Peyer's patch (tissue), 4 donors: ENCODE results near the gene GPD1L. TPM values are rescaled to one million over a fixed set of nuclear protein-coding genes. Genes with fewer than 3 reads are reported as not detected.
"Not testable (repeated sequence)": the region's sequence is repeated elsewhere in the genome, so short reads cannot be mapped to it uniquely, and the experiment has no call there.

Experiments
- DNase-seq, 3 donors: peaks; one replicate each; pipeline ENCODE4 v3.0.0-alpha.2; 2017 to 2019
- H3K27ac ChIP-seq, 4 donors: fragments of 200-600 bp; sonication (generic); one replicate each; pipeline ENCODE4 v1.5.1; 2016 to 2019
- H3K27me3 ChIP-seq, 2 donors: fragments of 200-600 bp; sonication (generic); one replicate each; pipeline ENCODE4 v1.5.1; 2019
- H3K36me3 ChIP-seq, 3 donors: fragments of 200-600 bp; sonication (generic); one replicate each; pipeline ENCODE4 v1.5.1; 2016 to 2019
- H3K4me1 ChIP-seq, 4 donors: fragments of 200-600 bp; sonication (generic); one replicate each; pipeline ENCODE4 v1.5.1; 2016 to 2019
- H3K4me3 ChIP-seq, 4 donors: fragments of 200-600 bp; sonication (generic); 1 replicate in 3 of 4; 2 replicates in 1 of 4; pipeline ENCODE4 v1.5.1; 2016 to 2019; ENCODE audit warnings: mild to moderate bottlenecking in 1 of 4
- H3K9me3 ChIP-seq, 4 donors: fragments of 200-600 bp; sonication (generic); one replicate each; pipeline ENCODE4 v1.5.1; 2016 to 2019; ENCODE audit warnings: mild to moderate bottlenecking in 1 of 4
- POLR2A ChIP-seq, 2 donors: fragments of 450-650 bp; IDR thresholded peaks; one replicate each; pipeline ENCODE4 v1.5.1; 2017; ENCODE audit warnings: antibody characterized with exemption in 2 of 2, mild to moderate bottlenecking in 2 of 2, moderate library complexity in 2 of 2
- total RNA-seq, 4 donors: library from RNA; depleted of rRNA; stranded (reverse); fragments of >200 nt; gene quantifications; one replicate each; pipeline ENCODE4 v1.1.0, GENCODE V29; 2016
- TF ChIP-seq, protein P1 (sequence below), 6 experiments: fragments of 450-650 bp in 4 of 6; fragments of 200-600 bp in 2 of 6; sonication (generic) in 1 of 6; IDR thresholded peaks; one replicate each; pipeline ENCODE4 v1.5.1; 2017 to 2019; ENCODE audit warnings: antibody characterized with exemption in 6 of 6, mild to moderate bottlenecking in 3 of 6, moderate library complexity in 1 of 6

GPD1L gene
- total RNA-seq, 4 donors from 2014 or later: 54.6 to 157 (median 80.6) TPM

DNA sequence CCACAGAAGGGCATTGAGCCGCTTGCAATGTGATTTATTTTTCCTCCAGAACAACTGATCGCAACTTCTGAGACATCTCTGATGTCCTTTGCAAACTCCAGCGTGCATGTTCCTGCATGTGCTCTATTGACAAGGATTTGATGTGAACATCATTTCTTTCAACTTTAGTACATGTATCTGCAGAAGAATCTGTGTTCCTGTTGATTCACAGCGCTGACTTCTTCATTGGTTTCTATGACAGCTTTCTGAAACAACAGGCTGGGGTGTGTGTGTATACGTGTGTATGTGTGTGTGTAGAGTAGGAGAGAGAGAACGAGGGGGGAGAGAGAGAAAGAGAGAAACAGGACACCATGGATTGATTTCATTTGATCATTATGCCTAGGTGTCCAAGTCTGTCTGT lies 75.4 kb downstream of the GPD1L start:
- Histone ChIP-seq H3K27ac (no peak overlapping the region), H3K9me3 (no peaks in the 10 kb centered on the region), H3K36me3 (no peaks in the 10 kb centered on the region), H3K4me3 (no peak overlapping the region), H3K27me3 (no peaks in the 10 kb centered on the region), H3K4me1 (peaks cover 0 to 9% (median 0%) of the 10 kb centered on the region in 4 donors)
- no peak for DNase-seq
- TF ChIP-seq, protein P1, sequence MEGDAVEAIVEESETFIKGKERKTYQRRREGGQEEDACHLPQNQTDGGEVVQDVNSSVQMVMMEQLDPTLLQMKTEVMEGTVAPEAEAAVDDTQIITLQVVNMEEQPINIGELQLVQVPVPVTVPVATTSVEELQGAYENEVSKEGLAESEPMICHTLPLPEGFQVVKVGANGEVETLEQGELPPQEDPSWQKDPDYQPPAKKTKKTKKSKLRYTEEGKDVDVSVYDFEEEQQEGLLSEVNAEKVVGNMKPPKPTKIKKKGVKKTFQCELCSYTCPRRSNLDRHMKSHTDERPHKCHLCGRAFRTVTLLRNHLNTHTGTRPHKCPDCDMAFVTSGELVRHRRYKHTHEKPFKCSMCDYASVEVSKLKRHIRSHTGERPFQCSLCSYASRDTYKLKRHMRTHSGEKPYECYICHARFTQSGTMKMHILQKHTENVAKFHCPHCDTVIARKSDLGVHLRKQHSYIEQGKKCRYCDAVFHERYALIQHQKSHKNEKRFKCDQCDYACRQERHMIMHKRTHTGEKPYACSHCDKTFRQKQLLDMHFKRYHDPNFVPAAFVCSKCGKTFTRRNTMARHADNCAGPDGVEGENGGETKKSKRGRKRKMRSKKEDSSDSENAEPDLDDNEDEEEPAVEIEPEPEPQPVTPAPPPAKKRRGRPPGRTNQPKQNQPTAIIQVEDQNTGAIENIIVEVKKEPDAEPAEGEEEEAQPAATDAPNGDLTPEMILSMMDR (IDR thresholded peaks at IDR 0.05): no peak
- TF ChIP-seq POLR2A (IDR thresholded peaks at IDR 0.05): no peak

DNA sequence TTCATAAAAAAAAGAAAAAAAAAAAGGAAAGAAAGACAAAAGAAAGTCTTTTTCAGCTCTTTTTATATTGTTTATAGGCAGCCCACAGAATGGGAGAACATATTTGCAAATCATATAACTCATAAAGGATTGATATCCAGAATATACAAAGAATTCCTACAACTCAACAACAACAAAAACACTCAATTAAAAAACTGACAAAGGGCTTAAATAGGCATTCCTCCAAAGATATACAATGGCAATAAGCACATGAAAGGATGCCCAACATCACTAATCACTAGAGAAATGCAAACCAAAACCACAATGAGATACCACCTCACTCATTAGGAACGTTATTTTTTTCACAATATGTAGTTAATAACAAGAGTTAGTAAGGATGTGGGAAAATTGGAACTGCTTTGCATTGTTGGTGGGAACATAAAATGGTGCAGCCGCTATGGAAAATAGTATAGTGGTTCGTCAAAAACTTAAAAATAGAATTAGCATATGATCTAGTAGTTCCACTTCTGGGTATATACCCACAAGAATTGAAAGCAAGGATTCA lies 77.8 kb downstream of the GPD1L start:
- Histone ChIP-seq H3K27me3 (no peaks in the 10 kb centered on the region), H3K36me3 (no peaks in the 10 kb centered on the region), H3K4me1 (no peaks in the 10 kb centered on the region), H3K4me3 (no peak overlapping the region), H3K27ac (no peak overlapping the region), H3K9me3 (no peaks in the 10 kb centered on the region)
- TF ChIP-seq, protein P1 (IDR thresholded peaks at IDR 0.05): no peak
- no peak for DNase-seq

DNA sequence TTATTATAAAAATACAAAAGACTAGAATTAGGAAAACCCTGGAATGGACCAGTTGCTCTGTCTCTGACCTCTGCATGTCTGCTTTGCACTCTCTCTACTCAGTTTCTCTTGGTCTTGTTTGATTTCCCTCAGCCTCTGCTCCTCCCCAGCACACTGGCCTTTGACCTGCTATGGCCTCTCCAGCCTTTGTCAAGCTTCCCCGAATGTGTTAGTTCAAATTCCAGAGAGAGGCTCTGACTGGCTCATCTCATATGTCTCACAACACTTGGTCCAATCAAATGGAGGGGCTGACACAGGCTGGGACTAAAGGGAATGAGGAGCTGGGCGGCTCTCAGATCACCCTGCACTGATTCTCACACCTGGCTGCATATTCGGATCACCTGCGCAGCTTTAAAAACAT lies 79.7 kb downstream of the GPD1L start:
- Histone ChIP-seq H3K27ac (no peak overlapping the region), H3K9me3 (no peaks in the 10 kb centered on the region), H3K4me3 (no peak overlapping the region), H3K36me3 (no peaks in the 10 kb centered on the region), H3K4me1 (no peaks in the 10 kb centered on the region), H3K27me3 (no peaks in the 10 kb centered on the region)
- no peak for DNase-seq
- TF ChIP-seq POLR2A (IDR thresholded peaks at IDR 0.05): no peak
- TF ChIP-seq, protein P1 (IDR thresholded peaks at IDR 0.05): no peak

DNA sequence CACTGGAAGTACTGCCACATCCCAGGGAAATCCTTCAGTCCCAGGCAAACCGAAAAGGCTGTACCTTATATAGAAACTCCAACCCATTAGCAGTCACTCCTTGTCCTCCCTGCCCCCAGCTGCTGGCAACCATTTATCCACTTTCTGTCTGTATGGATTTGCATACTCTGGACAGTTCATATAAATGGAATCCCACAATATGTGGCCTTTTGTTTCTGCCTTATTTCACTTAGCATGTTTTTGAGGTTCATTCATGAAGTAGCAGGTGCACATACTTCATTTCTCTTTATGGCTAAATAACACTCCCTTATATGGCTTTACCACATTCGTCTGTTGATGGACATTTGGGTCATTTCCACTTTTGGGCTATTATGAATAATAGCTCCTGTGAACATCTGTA lies 80.5 kb downstream of the GPD1L start:
- H3K4me1 ChIP-seq: no peaks in the 10 kb centered on the region
- DNase-seq: no peak
- no peaks in the 10 kb centered on the region for H3K36me3 ChIP-seq
- H3K9me3 ChIP-seq: no peaks in the 10 kb centered on the region
- no peak for TF ChIP-seq POLR2A (IDR thresholded peaks at IDR 0.05)
- TF ChIP-seq, protein P1 (IDR thresholded peaks at IDR 0.05): no peak
- H3K27me3 ChIP-seq: no peaks in the 10 kb centered on the region
- no peak overlapping the region for H3K4me3 ChIP-seq
- no peak overlapping the region for H3K27ac ChIP-seq

DNA sequence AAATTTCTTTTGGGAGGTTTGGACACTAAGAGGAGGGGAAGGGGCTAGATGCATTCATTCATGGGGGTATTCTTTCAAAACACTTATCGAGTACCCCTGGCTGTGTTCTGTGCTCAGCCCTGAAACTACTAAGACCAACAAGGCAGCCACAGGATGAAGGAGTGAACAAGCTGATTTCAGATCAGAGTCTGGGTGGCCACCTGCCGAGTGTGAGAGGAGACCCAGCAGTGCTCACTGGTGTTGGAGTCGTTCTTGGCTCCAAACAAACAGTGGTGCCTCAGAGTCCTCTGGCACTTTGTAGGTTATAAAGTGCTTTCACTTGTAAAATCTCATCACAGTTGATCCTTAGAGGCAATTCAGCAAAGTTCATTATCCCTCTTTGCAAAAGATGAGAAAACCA lies 83.3 kb downstream of the GPD1L start:
- H3K4me1 ChIP-seq: no peaks in the 10 kb centered on the region
- no peaks in the 10 kb centered on the region for H3K9me3 ChIP-seq
- no peak overlapping the region for H3K4me3 ChIP-seq
- H3K36me3 ChIP-seq: no peaks in the 10 kb centered on the region
- no peak for DNase-seq
- no peak for TF ChIP-seq POLR2A (IDR thresholded peaks at IDR 0.05)
- TF ChIP-seq, protein P1 (IDR thresholded peaks at IDR 0.05): no peak
- no peak overlapping the region for H3K27ac ChIP-seq
- H3K27me3 ChIP-seq: no peaks in the 10 kb centered on the region

DNA sequence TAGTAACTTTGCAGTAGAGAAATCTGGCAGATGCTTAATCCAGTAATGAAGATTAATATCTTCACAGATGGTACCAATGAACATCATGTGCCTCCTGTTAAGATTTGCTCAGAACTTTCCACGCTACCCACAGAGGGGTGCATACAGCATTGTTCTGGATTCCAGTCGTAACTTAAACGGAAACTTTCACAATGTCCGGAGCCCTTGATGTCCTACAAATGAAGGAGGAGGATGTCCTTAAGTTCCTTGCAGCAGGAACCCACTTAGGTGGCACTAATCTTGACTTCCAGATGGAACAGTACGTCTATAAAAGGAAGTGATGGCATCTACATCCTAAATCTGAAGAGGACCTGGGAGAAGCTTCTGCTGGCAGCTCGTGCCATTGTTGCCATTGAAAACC lies 84.1 kb downstream of the GPD1L start:
- not testable (repeated sequence) for DNase-seq

More for the DNA sequence above, 84.1 kb downstream of the GPD1L start:
- not testable (repeated sequence) for H3K4me1 ChIP-seq, H3K27me3 ChIP-seq, H3K27ac ChIP-seq, H3K36me3 ChIP-seq, H3K4me3 ChIP-seq, H3K9me3 ChIP-seq
